Liver (tissue), 9 donors: ENCODE measurements around the gene MED12L. TPM values are rescaled to one million over a fixed set of nuclear protein-coding genes. Genes with fewer than 3 reads are reported as not detected.

Experiments used
- DNase-seq: peaks from one replicate; pipeline ENCODE4 v3.0.0-alpha.2; 2017; ENCODE audit warnings: low spot score
- H3K27ac ChIP-seq, 2 donors: one replicate each; pipeline ENCODE4 v1.7.0; 2013; ENCODE audit warnings: inconsistent platforms in 2 of 2, low read length in 2 of 2, control low read depth in 1 of 2, low read depth in 1 of 2, mild to moderate bottlenecking in 1 of 2
- H3K27me3 ChIP-seq, 4 donors: one replicate each; pipeline versions ENCODE4 v1.6.1 to v1.7.0; 2013; ENCODE audit warnings: low read length in 3 of 4, inconsistent platforms in 1 of 4, mild to moderate bottlenecking in 1 of 4, moderate library complexity in 1 of 4; ENCODE audit not compliant: control insufficient read depth in 4 of 4, insufficient read depth in 4 of 4
- H3K36me3 ChIP-seq, 4 donors: one replicate each; pipeline versions ENCODE4 v1.6.1 to v1.7.0; 2013; ENCODE audit warnings: low read length in 3 of 4, mild to moderate bottlenecking in 3 of 4, low read depth in 1 of 4, moderate library complexity in 1 of 4; ENCODE audit not compliant: control insufficient read depth in 4 of 4, insufficient read depth in 3 of 4
- H3K4me1 ChIP-seq, 4 donors: one replicate each; pipeline versions ENCODE4 v1.6.1 to v1.7.0; 2013; ENCODE audit warnings: low read length in 3 of 4, mild to moderate bottlenecking in 3 of 4, moderate library complexity in 1 of 4; ENCODE audit not compliant: control insufficient read depth in 4 of 4, insufficient read depth in 4 of 4
- H3K4me3 ChIP-seq, 3 donors: one replicate each; pipeline versions ENCODE4 v1.6.1 to v1.7.0; 2013; ENCODE audit warnings: low read length in 3 of 3, control low read depth in 1 of 3, low read depth in 1 of 3, mild to moderate bottlenecking in 1 of 3
- H3K9ac ChIP-seq, 2 donors: one replicate each; pipeline ENCODE4 v1.7.0; 2013; ENCODE audit warnings: low read length in 2 of 2, mild to moderate bottlenecking in 2 of 2, moderate library complexity in 2 of 2, control low read depth in 1 of 2, low read depth in 1 of 2
- H3K9me3 ChIP-seq, 4 donors: one replicate each; pipeline versions ENCODE4 v1.6.1 to v1.7.0; 2013; ENCODE audit warnings: low read length in 3 of 4; ENCODE audit not compliant: control insufficient read depth in 4 of 4
- ATF3 ChIP-seq: IDR thresholded peaks from 2 replicates; pipeline ENCODE4 v1.6.1; 2016; ENCODE audit warnings: antibody characterized with exemption
- EGR1 ChIP-seq, 2 donors: IDR thresholded peaks; 2 replicates each; pipeline ENCODE4 v1.6.1; 2016 to 2018; ENCODE audit warnings: antibody characterized with exemption in 2 of 2, low read depth in 2 of 2
- FOXA1 ChIP-seq: IDR thresholded peaks from 2 replicates; pipeline ENCODE4 v1.6.1; 2016; ENCODE audit warnings: antibody characterized with exemption
- FOXA2 ChIP-seq: IDR thresholded peaks from 2 replicates; pipeline ENCODE4 v1.6.1; 2016; ENCODE audit warnings: antibody characterized with exemption
- GABPA ChIP-seq, 2 donors: IDR thresholded peaks in 1 of 2; conservative IDR thresholded peaks in 1 of 2; 2 replicates each; pipeline ENCODE4 v1.6.1; 2016; ENCODE audit warnings: antibody characterized with exemption in 2 of 2, mild to moderate bottlenecking in 1 of 2, moderate library complexity in 1 of 2
- HNF4G ChIP-seq: IDR thresholded peaks from 2 replicates; pipeline ENCODE4 v1.6.1; 2016; ENCODE audit warnings: antibody characterized with exemption
- JUND ChIP-seq, 2 donors: IDR thresholded peaks; 2 replicates each; pipeline ENCODE4 v1.6.1; 2016; ENCODE audit warnings: antibody characterized with exemption in 2 of 2
- MAX ChIP-seq: IDR thresholded peaks from 2 replicates; pipeline ENCODE4 v1.6.1; 2016; ENCODE audit warnings: antibody characterized with exemption
- NR2F2 ChIP-seq: IDR thresholded peaks from 2 replicates; pipeline ENCODE4 v1.6.1; 2016; ENCODE audit warnings: antibody characterized with exemption
- RAD21 ChIP-seq, 2 donors: IDR thresholded peaks; 2 replicates each; pipeline ENCODE4 v1.6.1; 2016; ENCODE audit warnings: antibody characterized with exemption in 2 of 2, mild to moderate bottlenecking in 2 of 2
- REST ChIP-seq: IDR thresholded peaks from 2 replicates; pipeline ENCODE4 v1.6.1; 2016; ENCODE audit warnings: antibody characterized with exemption, mild to moderate bottlenecking
- RXRA ChIP-seq, 2 donors: IDR thresholded peaks; 2 replicates each; pipeline ENCODE4 v1.6.1; 2017 to 2018; ENCODE audit warnings: antibody characterized with exemption in 2 of 2, mild to moderate bottlenecking in 1 of 2
- SP1 ChIP-seq: IDR thresholded peaks from 2 replicates; pipeline ENCODE4 v1.6.1; 2018; ENCODE audit warnings: antibody characterized with exemption, mild to moderate bottlenecking
- TAF1 ChIP-seq: conservative IDR thresholded peaks from 2 replicates; pipeline ENCODE4 v1.6.1; 2016; ENCODE audit warnings: antibody characterized with exemption, mild to moderate bottlenecking
- YY1 ChIP-seq: IDR thresholded peaks from 2 replicates; pipeline ENCODE4 v1.6.1; 2016; ENCODE audit warnings: antibody characterized with exemption, mild to moderate bottlenecking
- ZBTB33 ChIP-seq: IDR thresholded peaks from 2 replicates; pipeline ENCODE4 v1.6.1; 2016; ENCODE audit warnings: antibody characterized with exemption
- WGBS: extraction: QIAGEN DNeasy Blood & Tissue Kit; methylation state at CpG from one replicate; pipeline ENCODE4 v1.1.7; 2013; 5-methylcytosine and 5-hydroxymethylcytosine counted together
- polyA plus RNA-seq, 2 donors: library from polyadenylated mRNA; stranded (reverse) in 1 of 2; unstranded in 1 of 2; fragments of 200-250 nt in 1 of 2; fragments of >200 nt in 1 of 2; fragmentation: Nextera tagmentation in 1 of 2; extraction: Ambion mirVana in 1 of 2; gene quantifications; one replicate each; pipeline versions ENCODE4 v1.2.1 to v1.2.3, GENCODE V29; 2013 to 2015
- total RNA-seq, 2 donors: library from RNA; depleted of rRNA; stranded (reverse); fragments of >200 nt; gene quantifications; one replicate each; pipeline ENCODE4 v1.2.3, GENCODE V29; 2014
- donor health status: healthy.
- donor health status: healthy.
- donor health status: healthy.
- donor health status: healthy.
- donor health status: healthy.

MED12L gene
- total and polyA plus RNA-seq, 4 donors, result 0.02 to 2.1 (median 0.49) TPM

GRCh38 chr3:151315136-151315535, 229.7 kb downstream of the MED12L start:
- no peak overlapping the region for H3K4me3 ChIP-seq
- H3K27me3 ChIP-seq, result no peaks in the 10 kb centered on the region
- H3K36me3 ChIP-seq, result no peaks in the 10 kb centered on the region
- DNase-seq, result no peak
- H3K4me1 ChIP-seq, result no peaks in the 10 kb centered on the region
- no peak overlapping the region for H3K9ac ChIP-seq
- TF ChIP-seq REST, result no peak
- no peak for TF ChIP-seq HNF4G
- no peak for TF ChIP-seq RAD21 (IDR thresholded peaks at IDR 0.05)
- no peak for TF ChIP-seq ATF3
- TF ChIP-seq TAF1, result no peak
- no peak for TF ChIP-seq NR2F2
- TF ChIP-seq RXRA (IDR thresholded peaks at IDR 0.05), result no peak
- TF ChIP-seq EGR1 (IDR thresholded peaks at IDR 0.05; ENCODE audit: low read depth in 2 of 2), result no peak
- no peak for TF ChIP-seq JUND (IDR thresholded peaks at IDR 0.05)
- no peak for TF ChIP-seq GABPA (IDR thresholded peaks at IDR 0.05 in 1 of 2, conservative IDR thresholded peaks at IDR 0.05 in 1 of 2)
- no peak for TF ChIP-seq ZBTB33
- no peak for TF ChIP-seq FOXA2
- no peak for TF ChIP-seq FOXA1
- no peak for TF ChIP-seq SP1
- no peaks in the 10 kb centered on the region for H3K9me3 ChIP-seq
- 90% methylated on average over 2 of the region's 2 CpGs for WGBS
- H3K27ac ChIP-seq, result no peak overlapping the region

- Histone ChIP-seq H3K27ac (no peak overlapping the region), H3K4me3 (no peak overlapping the region), H3K9me3 (no peaks in the 10 kb centered on the region), H3K9ac (no peak overlapping the region), H3K27me3 (no peaks in the 10 kb centered on the region), H3K36me3 (no peaks in the 10 kb centered on the region), H3K4me1 (no peaks in the 10 kb centered on the region)
- DNase-seq, result no peak
- 95% methylated on average over 2 of the region's 2 CpGs for WGBS
- TF ChIP-seq MAX (no peak), RXRA (IDR thresholded peaks at IDR 0.05) (no peak), ATF3 (no peak), YY1 (no peak), TAF1 (no peak), JUND (IDR thresholded peaks at IDR 0.05) (no peak), EGR1 (IDR thresholded peaks at IDR 0.05; ENCODE audit: low read depth in 2 of 2) (no peak), REST (no peak), SP1 (no peak), ZBTB33 (no peak)
Measured at GRCh38 chr3:151315846-151316245, 230.4 kb downstream of the MED12L start.
